ENCODE measurements around the gene EZH2. TPM values are rescaled to one million over a fixed set of nuclear protein-coding genes. Genes with fewer than 3 reads are reported as not detected.

EZH2 gene
- total and polyA plus RNA-seq, 2 donors (not counting 1 experiment from before 2014, with no cell fraction given): 7.1 to 10.1 TPM

GRCh38 chr7:148791546-148791945 is 92.5 kb downstream of the EZH2 start:
- Histone ChIP-seq H3K27ac (ENCODE audit: insufficient read depth, low read length) (no peak overlapping the region), H3K4me2 (ENCODE audit: extremely low read depth, insufficient read depth, low read length) (no peak overlapping the region), H3K9ac (ENCODE audit: insufficient read depth, low read length) (no peak overlapping the region), H2AFZ (ENCODE audit: low read length) (no peak overlapping the region), H3K79me2 (ENCODE audit: control insufficient read depth, insufficient read depth, low read length) (no peaks in the 10 kb centered on the region), H3K9me3 (ENCODE audit: control insufficient read depth, insufficient read depth, low read depth, low read length) (no peaks in the 10 kb centered on the region), H3K36me3 (ENCODE audit: control insufficient read depth, insufficient read depth, low read length) (peaks cover 11% of the 10 kb centered on the region), H3K4me1 (ENCODE audit: control insufficient read depth, extremely low read depth, insufficient read depth, low read length) (no peaks in the 10 kb centered on the region), H4K20me1 (ENCODE audit: control insufficient read depth, extremely low read depth, insufficient read depth, low read length) (no peaks in the 10 kb centered on the region), H3K27me3 (ENCODE audit: control insufficient read depth, insufficient read depth, low read length) (no peaks in the 10 kb centered on the region), H3K4me3 (replicated peaks in 1 of 4; ENCODE audit: control extremely low read depth in 1 of 4, insufficient read depth in 1 of 4, low read depth in 3 of 4, low read length in 4 of 4) (no peak overlapping the region)
- no peak for DNase-seq (ENCODE audit: low read depth in 2 of 2)
- TF ChIP-seq EZH2 (IDR thresholded peaks at IDR 0.05; ENCODE audit: low read length, missing control alignments): no peak
- TF ChIP-seq, protein P1, sequence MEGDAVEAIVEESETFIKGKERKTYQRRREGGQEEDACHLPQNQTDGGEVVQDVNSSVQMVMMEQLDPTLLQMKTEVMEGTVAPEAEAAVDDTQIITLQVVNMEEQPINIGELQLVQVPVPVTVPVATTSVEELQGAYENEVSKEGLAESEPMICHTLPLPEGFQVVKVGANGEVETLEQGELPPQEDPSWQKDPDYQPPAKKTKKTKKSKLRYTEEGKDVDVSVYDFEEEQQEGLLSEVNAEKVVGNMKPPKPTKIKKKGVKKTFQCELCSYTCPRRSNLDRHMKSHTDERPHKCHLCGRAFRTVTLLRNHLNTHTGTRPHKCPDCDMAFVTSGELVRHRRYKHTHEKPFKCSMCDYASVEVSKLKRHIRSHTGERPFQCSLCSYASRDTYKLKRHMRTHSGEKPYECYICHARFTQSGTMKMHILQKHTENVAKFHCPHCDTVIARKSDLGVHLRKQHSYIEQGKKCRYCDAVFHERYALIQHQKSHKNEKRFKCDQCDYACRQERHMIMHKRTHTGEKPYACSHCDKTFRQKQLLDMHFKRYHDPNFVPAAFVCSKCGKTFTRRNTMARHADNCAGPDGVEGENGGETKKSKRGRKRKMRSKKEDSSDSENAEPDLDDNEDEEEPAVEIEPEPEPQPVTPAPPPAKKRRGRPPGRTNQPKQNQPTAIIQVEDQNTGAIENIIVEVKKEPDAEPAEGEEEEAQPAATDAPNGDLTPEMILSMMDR (conservative IDR thresholded peaks at IDR 0.05 in 1 of 2, IDR thresholded peaks at IDR 0.05 in 1 of 2; ENCODE audit: low read depth in 1 of 2, low read length in 2 of 2): no peak

- DNase-seq (ENCODE audit: low read depth in 2 of 2): no peak
- no peaks in the 10 kb centered on the region for H3K79me2 ChIP-seq (ENCODE audit: control insufficient read depth, insufficient read depth, low read length)
- no peaks in the 10 kb centered on the region for H4K20me1 ChIP-seq (ENCODE audit: control insufficient read depth, extremely low read depth, insufficient read depth, low read length)
- H3K9me3 ChIP-seq (ENCODE audit: control insufficient read depth, insufficient read depth, low read depth, low read length): no peaks in the 10 kb centered on the region
- H2AFZ ChIP-seq (ENCODE audit: low read length): no peak overlapping the region
- H3K27me3 ChIP-seq (ENCODE audit: control insufficient read depth, insufficient read depth, low read length): no peaks in the 10 kb centered on the region
- no peak overlapping the region for H3K27ac ChIP-seq (ENCODE audit: insufficient read depth, low read length)
- H3K4me2 ChIP-seq (ENCODE audit: extremely low read depth, insufficient read depth, low read length): no peak overlapping the region
- TF ChIP-seq, protein P1 (conservative IDR thresholded peaks at IDR 0.05 in 1 of 2, IDR thresholded peaks at IDR 0.05 in 1 of 2; ENCODE audit: low read depth in 1 of 2, low read length in 2 of 2): no peak
- no peak for TF ChIP-seq EZH2 (IDR thresholded peaks at IDR 0.05; ENCODE audit: low read length, missing control alignments)
- no peak overlapping the region for H3K4me3 ChIP-seq (replicated peaks in 1 of 4; ENCODE audit: control extremely low read depth in 1 of 4, insufficient read depth in 1 of 4, low read depth in 3 of 4, low read length in 4 of 4)
- no peaks in the 10 kb centered on the region for H3K4me1 ChIP-seq (ENCODE audit: control insufficient read depth, extremely low read depth, insufficient read depth, low read length)
- H3K36me3 ChIP-seq (ENCODE audit: control insufficient read depth, insufficient read depth, low read length): peaks cover 9% of the 10 kb centered on the region
- H3K9ac ChIP-seq (ENCODE audit: insufficient read depth, low read length): no peak overlapping the region
Measured at GRCh38 chr7:148790850-148791249, 93.2 kb downstream of the EZH2 start.

DNA sequence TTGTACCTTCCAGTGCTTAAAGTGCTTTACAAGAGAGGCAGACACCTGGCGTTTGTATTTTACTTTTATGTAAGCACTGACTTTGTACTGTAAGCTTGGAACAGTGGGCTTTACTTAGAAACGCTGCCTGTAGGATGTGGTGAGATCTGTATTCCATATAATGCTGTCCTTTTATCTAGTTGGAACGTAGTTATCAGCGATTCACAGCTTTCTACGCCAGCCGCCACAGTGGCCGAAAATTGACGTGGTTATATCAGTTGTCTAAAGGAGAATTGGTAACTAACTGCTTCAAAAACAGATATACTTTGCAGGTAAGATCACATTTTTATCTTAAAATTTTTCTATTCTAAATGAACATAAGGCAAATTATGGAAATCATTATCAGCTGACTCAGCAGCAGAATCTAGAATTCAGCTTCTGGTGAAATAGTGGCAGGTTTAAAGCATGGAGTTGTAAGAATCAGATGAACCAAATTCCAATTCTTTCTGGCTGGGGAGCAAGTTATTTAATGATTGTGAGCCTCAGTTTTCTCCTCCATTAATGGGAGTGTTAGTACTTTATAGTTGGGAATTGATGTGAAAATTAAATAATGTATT is 93.9 kb downstream of the EZH2 start:
- Histone ChIP-seq H3K9me3 (ENCODE audit: control insufficient read depth, insufficient read depth, low read depth, low read length) (no peaks in the 10 kb centered on the region), H2AFZ (ENCODE audit: low read length) (no peak overlapping the region), H3K9ac (ENCODE audit: insufficient read depth, low read length) (no peak overlapping the region), H3K36me3 (ENCODE audit: control insufficient read depth, insufficient read depth, low read length) (peaks cover 9% of the 10 kb centered on the region), H4K20me1 (ENCODE audit: control insufficient read depth, extremely low read depth, insufficient read depth, low read length) (no peaks in the 10 kb centered on the region), H3K4me3 (replicated peaks in 1 of 4; ENCODE audit: control extremely low read depth in 1 of 4, insufficient read depth in 1 of 4, low read depth in 3 of 4, low read length in 4 of 4) (no peak overlapping the region), H3K4me1 (ENCODE audit: control insufficient read depth, extremely low read depth, insufficient read depth, low read length) (no peaks in the 10 kb centered on the region), H3K4me2 (ENCODE audit: extremely low read depth, insufficient read depth, low read length) (no peak overlapping the region), H3K27ac (ENCODE audit: insufficient read depth, low read length) (no peak overlapping the region), H3K79me2 (ENCODE audit: control insufficient read depth, insufficient read depth, low read length) (no peaks in the 10 kb centered on the region), H3K27me3 (ENCODE audit: control insufficient read depth, insufficient read depth, low read length) (no peaks in the 10 kb centered on the region)
- TF ChIP-seq, protein P1 (conservative IDR thresholded peaks at IDR 0.05 in 1 of 2, IDR thresholded peaks at IDR 0.05 in 1 of 2; ENCODE audit: low read depth in 1 of 2, low read length in 2 of 2): no peak
- no peak for TF ChIP-seq EZH2 (IDR thresholded peaks at IDR 0.05; ENCODE audit: low read length, missing control alignments)
- DNase-seq (ENCODE audit: low read depth in 2 of 2): no peak
